Left ventricle myocardium superior (tissue), 1 donor: ENCODE data around the gene RBM6. TPM values are rescaled to one million over a fixed set of nuclear protein-coding genes. Genes with fewer than 3 reads are reported as not detected.
"Not testable (repeated sequence)": the region's sequence is repeated elsewhere in the genome, so short reads cannot be mapped to it uniquely, and the experiment has no call there.

ENCODE experiments used
- ATAC-seq: fragments of 200-7000 bp; cut with Tn5 transposase; one replicate; pipeline ENCODE4 v1.9.1; 2020; ENCODE audit warnings: mild to moderate bottlenecking, moderate library complexity
- DNase-seq: peaks from one replicate; pipeline ENCODE4 v3.0.0-alpha.2; 2020
- intact Hi-C: fragments of 100-400 bp; cut with micrococcal nuclease; formaldehyde crosslinking; loops from one replicate; pipeline ENCODE4 v1.11.0; 2022
- total RNA-seq: library from RNA; stranded (reverse); fragmentation: NEBNext Ultra II Directional; extraction: Animal tissue kit (Norgen Biotek cat#: 25700); gene quantifications from one replicate; pipeline ENCODE4 v1.2.1, GENCODE V29; 2021
- donor health status: DM: no; HTN: yes; CAD: no; lungs with severe emphysema.

The RBM6 gene
- total RNA-seq, 1 donor from 2014 or later: 48.4 TPM

DNA sequence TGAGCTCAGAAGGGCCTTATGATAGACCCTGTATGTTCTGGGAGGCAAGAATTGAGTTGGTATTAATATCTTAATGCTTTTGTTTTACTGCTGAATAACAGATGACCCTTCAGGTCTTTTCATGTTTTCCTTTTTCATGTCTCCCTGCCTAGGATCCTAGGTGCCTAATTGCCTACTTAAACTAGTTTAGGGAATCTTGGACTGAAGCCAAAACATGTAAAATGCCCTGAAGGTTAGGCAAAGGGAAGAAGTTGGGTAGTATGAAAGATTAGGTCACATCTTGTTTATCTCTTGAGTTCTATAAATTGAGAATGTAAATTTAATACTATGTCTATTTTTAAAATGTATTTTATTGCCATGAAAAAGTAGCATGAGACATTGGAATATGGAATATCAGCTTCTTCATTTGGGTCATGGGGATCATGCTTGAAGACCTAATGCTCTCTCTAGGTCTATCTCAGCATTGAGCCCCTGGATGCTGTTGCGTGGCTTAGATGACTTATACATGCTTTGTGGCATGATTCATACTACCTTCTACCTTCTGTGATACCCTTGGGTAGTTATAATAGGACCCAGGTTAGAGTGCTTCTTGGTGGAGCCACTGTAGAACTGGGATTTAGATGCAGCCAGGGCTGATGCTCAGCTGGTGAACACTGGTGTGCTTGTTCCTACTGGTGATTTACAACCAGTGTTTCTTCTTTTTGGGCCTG, 26.4 kb downstream of the RBM6 start:
- no peak for ATAC-seq
- DNase-seq: no peak
- intact Hi-C loops: no loop called here

DNA sequence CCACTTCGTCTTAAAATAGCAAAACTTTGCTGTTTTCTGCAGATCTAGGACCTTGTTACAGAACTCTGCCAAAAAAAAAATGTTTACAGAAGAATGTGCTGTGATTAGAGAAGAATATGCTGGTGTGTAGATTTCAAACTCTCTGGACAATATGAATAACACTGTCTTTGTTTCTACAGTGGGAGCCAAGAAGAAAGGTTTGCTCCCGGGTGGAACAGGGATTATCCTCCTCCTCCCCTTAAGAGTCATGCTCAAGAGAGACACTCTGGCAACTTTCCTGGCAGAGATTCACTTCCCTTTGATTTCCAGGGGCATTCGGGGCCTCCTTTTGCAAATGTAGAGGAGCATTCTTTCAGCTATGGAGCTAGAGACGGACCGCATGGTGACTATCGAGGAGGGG, 27.3 kb downstream of the RBM6 start:
- no peak for ATAC-seq
- intact Hi-C loops: no loop called here
- no peak for DNase-seq

DNA sequence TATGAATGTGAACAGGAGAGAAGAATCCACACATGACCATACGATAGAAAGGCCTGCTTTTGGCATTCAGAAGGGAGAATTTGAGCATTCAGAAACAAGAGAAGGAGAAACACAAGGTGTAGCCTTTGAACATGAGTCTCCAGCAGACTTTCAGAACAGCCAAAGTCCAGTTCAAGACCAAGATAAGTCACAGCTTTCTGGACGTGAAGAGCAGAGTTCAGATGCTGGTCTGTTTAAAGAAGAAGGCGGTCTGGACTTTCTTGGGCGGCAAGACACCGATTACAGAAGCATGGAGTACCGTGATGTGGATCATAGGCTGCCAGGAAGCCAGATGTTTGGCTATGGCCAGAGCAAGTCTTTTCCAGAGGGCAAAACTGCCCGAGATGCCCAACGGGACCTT, 28.4 kb downstream of the RBM6 start:
- no peak for ATAC-seq
- no peak for DNase-seq
- intact Hi-C loops: no loop called here

DNA sequence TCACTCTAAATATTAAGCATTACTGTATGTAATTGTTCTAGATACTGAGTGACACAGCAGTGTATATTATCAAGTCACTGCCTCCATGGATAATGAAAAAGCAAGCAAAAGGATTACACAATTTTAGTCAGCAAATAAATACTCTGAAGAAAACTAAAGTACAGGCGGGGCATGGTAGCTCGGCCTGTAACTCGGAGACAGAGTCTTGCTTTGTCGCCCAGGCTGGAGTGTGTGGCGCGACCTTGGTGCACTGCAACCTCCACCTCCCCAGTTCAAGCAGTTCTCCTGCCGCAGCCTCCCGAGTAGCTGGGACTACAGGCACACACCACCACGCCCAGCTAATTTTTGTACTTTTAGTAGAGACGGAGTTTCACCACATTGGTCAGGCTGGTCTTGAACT, 32.7 kb downstream of the RBM6 start:
- DNase-seq (no peak), ATAC-seq (no peak)
- intact Hi-C loops: no loop called here

DNA sequence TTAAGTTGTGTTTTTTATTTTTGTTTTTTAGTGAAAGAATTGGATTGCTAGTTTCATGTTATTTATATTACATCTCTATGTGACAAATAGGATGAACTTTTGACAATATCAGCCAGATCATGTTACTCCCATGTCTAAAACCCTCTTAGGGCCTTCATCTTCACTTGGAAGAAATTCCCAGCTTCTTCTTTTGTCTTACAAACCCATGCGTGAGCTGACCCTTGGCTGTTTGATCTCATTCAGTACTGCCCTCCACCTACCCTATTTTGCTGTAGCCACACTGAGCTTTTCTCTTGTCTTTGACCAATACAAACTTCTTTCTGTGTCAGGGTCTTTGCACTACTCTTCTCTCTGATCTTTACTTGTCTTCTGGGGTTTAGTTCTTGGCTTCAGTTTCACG, 37.0 kb downstream of the RBM6 start:
- intact Hi-C loops: no loop called here
- ATAC-seq: no peak
- no peak for DNase-seq

DNA sequence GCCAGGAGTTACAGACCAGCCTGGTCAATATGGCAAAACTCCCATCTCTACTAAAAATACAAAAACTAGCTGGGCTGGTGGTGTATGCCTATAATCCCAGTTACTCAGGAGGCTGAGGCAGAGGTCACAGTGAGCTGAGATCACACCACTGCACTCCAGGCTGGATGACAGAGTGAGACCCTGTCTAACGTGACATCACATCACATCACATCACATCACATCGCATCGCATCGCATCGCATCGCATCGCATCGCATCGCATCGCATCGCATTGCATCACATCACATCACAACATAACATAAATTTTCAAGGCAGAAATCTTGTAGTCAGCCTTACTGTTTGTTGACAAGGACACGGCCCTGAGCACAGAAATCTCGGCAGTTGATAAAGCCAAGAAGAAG, 44.4 kb downstream of the RBM6 start:
- no peak for ATAC-seq
- intact Hi-C loops: no loop called here
- DNase-seq: no peak

DNA sequence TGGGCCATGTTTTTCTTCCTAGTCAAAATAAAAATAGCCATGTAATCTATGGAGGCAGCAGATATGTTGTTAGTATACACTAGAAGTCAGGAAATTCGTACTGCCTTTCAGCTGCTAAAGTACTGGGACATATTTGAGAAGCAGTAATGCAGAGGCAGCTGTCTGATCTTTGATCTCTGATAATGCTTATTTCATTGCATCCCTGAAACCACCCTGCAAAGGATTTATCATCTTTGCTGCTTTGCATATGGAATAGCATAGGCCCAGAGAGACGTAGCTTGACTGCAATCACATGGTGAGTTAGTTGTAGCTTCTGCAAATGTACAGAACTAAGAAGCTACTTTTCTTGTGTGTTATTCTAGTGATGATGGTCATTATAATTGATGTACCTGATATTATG, 52.4 kb downstream of the RBM6 start:
- intact Hi-C loops: no loop called here
- DNase-seq: no peak
- ATAC-seq: no peak

DNA sequence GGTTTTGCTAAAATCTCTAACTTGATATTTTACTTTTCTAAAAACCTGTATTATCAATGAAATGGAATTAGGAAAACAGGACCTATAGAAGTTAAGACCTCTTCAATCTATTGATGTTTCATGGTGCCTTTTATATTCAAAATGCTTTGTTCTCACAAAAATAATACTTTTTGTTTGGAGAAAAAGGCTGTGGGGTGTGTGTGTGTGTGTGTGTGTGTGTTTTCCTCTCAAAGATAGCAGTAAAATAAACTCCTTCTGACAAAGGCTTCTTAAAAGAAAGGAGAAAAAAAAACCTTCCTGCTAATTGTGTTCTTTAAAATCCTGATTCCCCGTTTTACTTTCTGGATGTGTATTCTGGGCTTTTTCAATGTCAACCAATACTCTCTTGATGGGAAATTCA, 54.5 kb downstream of the RBM6 start:
- intact Hi-C loops: no loop called here
- DNase-seq: no peak
- ATAC-seq: no peak

DNA sequence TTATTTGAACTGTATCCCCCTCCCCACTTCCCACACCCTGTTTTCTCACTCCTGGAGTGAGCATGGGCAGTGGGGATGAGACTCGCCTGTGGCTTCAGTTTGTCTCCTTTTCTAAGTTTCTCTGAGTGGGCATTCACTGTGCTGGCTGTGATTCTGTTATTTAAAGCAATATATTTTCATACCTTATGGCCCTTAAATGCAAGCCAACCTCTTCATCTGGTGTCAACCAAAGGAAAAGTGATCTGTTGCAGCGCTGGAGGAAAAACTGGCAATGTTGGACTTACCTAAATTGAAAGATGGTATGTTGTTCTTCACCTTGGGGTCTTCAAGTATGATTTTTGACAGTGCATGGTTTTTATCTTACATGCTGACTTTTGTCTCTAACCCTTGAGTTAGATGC, 56.1 kb downstream of the RBM6 start:
- no peak for DNase-seq
- intact Hi-C loops: no loop called here
- ATAC-seq: no peak

DNA sequence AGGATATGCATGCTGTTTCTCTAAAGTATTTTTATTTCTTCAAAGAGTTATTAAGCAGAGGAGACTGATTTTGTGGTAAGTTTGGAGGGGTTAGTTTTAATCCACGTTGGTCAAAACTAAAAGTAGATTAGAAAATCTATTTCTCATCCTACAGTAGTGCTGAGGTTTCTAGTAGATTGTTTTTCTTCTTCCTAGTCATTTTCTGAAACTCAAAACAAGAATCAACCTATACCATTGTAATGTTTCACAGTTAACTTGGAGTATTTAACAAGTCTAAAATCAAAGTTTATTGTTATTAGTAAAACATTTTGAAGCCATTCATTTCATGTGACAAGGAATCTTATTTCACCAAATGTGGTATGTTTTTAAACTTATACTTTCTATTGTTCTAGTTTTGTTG, 57.9 kb downstream of the RBM6 start:
- intact Hi-C loops: no loop called here
- DNase-seq: no peak
- no peak for ATAC-seq

DNA sequence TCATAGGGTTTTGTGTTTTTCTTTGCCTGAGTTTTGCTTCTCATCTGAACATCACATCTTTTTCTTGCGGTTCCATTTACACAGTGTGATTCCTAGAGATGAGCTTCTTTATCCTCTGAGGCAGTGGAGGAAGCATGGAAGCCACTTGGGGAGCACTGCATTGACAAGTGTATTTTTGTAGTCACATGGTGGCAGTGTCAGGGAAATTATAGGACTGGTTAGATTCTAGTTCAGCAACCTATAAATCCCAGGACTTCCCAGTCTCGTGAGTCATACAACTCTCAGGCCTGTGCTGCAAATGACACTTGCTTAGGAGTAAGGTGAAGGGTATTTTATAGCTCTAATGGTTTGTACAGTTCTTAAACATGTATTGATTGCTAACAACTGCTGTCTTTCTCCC, 58.4 kb downstream of the RBM6 start:
- intact Hi-C loops: no loop called here

DNA sequence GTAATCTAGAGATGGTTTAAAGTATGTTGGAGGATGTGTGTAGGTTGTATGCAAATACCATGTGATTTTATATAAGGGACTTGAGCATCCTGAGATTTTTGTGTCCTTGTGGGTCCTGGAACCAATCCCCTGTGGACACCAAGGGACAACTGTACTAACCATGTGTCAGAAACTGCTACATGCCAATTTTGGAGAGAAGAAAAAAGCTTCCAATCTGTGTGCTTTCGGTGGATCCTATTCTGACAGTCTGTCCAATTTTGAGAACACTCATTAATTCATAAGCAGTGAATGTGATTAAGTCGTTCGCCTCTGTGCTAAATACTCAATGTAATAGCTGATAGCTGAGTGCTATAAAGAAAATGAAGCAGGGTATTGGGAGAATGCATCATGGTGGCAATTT, 61.6 kb downstream of the RBM6 start:
- intact Hi-C loops: no loop called here
- ATAC-seq (no peak), DNase-seq (no peak)

More for the DNA sequence above, 58.4 kb downstream of the RBM6 start:
- DNase-seq: no peak
- no peak for ATAC-seq

DNA sequence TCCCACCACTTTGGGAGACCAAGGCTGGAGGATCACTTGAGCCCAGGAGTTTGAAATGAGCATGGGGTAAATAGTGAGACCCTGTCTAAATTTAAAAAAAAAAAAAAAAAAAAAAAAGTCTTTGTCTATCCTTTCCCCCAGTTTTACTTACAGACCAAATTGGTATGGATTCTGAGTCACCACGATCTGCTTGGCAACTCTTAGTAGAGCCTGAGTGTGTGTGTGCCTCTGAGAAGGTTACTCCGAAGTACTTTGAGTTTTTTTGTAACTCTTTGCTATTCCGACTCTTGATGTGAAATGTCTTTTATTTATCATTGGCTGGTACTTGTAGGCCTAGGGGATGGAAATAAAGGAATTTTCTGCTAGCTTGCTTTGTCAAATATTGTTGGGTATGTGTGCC, 63.3 kb downstream of the RBM6 start:
- ATAC-seq (no peak), DNase-seq (no peak)
- intact Hi-C loops: no loop called here

DNA sequence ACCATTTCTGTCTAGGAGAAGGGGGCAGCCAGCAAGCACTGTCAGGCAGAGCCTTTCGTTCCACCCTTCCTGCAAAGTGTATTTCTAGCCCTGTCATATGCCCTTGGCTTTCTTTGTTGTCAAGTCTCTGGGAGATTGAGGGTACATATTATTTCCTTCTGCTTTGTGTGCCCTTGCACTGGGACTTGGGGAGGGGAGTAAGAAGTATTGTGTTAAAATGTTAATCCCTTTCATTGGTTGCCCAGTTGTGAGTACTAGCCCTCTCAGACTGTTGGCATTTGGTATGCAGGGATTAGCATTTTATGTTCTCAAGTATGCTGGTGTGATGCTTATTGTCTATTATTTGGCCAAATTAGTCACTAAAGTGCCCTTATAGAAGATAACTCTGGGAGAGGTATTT, 63.9 kb downstream of the RBM6 start:
- no peak for ATAC-seq
- intact Hi-C loops: no loop called here
- DNase-seq: no peak

DNA sequence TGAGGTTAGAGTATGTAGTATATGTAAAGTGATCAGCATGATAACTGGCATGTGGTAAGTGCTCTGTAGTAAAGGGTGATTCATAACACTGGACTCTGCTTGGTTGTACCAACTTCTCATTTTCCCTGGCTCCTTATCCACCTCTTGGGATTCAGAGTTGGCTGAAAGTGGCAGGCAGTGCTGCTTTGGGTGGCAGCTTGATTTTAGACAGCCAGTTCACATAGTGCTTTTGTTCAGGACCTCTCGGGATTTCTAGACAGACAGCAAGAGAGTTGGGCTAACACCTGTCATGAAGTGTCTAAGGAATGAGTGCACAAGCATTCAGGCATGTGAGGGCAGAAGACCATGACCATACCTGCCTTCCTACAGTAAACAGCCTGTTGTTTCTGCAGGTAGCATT, 69.0 kb downstream of the RBM6 start:
- no peak for DNase-seq
- intact Hi-C loops: no loop called here
- ATAC-seq: no peak

DNA sequence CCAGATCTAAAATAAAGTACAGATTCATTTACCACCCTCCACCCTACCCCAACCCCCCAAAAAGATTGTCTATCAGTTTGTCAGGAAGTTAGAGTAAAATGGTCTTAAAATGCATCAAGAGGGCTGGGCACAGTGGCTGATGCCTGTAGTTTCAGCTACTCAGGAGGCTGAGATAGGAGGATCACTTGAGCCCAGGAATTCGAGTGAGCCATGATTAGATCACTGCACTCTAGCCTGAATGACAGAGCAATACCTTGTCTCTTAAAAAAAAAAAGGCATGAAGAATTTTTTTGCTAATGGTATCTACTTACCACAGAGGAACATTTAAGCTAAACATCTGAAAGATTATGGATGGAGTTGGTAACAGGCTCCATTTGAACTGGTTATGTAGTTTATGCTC, 71.0 kb downstream of the RBM6 start:
- no peak for ATAC-seq
- no peak for DNase-seq
- intact Hi-C loops: no loop called here

DNA sequence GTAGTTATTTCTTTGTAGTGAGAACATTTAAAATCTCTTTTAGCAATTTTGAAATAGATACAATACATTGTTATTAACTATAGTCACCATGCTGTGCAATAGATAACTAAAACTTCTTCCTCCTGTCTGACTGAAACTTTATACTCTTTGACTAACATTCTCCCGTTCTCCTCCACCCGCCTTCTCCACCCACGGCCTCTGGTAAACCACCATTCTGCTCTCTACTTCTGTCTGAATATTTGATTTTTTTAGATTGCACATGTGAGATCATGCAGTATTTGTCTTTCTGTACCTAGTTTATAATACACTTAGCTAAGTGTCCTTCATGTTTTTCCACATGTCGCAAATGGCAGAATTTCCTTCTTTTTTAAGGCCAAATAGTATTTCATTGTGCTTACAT, 76.0 kb downstream of the RBM6 start:
- DNase-seq (no peak), ATAC-seq (no peak)
- intact Hi-C loops: no loop called here

DNA sequence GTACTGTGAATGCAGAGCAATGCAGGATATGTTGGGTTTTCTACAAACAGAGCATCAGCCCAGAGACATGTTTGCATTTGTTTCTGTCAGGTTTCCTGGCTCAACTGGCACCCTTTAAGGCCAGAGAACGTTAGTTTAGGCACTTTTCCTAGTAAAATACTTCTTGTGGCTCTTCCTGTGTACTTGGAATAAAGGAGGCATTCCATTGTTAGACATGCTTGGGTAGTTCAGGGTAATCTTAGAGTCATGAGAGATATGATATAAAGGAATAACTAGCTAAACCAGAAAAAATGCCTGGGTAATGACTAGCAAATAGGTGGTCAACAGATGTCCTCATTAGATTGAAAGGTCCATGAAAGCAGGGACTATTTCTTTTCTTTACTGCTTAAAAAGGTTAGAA, 88.4 kb downstream of the RBM6 start:
- intact Hi-C loops: no loop called here
- ATAC-seq (no peak), DNase-seq (no peak)

DNA sequence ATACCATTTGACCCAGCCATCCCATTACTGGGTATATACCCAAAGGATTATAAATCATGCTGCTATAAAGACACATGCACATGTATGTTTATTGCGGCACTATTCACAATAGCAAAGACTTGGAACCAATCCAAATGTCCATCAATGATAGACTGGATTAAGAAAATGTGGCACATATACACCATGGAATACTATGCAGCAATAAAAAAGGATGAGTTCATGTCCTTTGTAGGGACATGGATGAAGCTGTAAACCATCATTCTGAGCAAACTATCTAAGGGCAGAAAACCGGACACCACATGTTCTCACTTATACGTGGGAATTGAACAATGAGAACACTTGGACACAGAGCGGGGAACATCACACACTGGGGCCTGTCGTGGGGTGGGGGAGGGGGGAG, 91.3 kb downstream of the RBM6 start:
- intact Hi-C loops, ATAC-seq: not testable (repeated sequence)

DNA sequence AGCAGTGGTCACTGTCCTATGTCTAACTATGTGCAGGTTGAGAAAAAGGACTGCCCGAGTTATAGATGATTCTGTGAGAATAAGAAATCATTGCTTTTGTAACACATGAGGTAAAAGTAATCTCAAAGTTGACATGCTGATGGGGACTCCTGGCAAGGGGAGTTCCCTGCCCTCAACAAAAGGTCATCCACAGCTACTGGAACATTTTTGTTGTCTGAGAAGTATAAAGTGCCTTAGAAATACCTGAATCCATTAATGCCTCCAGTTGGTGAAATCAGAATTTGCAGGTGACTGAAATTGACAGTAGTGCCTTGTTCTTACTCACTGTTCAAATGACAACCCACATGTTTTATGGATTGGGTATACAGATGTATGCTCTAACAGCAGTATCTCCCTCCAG, 105.0 kb downstream of the RBM6 start:
- intact Hi-C loops: no loop called here
- DNase-seq (no peak), ATAC-seq (no peak)

More for the DNA sequence above, 91.3 kb downstream of the RBM6 start:
- not testable (repeated sequence) for DNase-seq

DNA sequence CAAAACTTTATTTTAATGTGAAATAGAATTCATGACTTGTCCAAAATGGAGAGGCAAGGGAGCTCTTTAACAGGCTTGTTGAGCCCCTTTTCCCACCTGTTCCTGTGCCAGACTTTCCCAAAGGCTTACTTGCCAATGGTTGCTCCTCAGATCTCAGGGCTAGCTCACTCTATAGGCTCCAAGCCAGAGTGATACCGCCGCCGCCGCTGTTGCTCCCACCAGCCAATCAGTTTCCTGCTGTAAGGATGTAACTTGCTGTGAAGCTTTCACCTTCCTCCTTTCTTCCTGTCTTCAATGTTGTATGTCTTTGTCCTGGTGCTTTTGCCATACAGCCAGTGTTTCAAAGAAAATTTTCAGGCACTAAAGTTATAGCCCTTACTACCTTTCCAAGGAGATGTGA, 107.5 kb downstream of the RBM6 start:
- ATAC-seq (no peak), DNase-seq (no peak)
- intact Hi-C loops: no loop called here

DNA sequence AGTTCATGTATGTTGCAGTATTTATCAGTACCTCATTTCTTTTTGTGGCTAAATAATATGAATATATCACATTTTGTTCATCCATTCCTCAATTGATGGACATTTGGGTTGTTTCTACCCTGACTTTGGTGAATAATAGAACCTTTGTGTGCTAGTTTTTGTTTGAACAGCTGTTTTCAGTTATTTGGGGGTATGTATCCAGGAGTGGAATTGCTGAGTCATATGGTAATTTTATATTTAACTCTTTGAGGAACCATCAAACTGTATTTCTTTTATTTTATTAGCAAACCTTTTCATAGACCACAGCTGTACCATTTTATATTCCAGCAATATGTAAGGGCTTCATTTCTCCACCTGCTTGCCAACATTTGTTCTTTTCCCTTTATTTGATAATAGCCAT, 110.4 kb downstream of the RBM6 start:
- ATAC-seq: no peak
- intact Hi-C loops: no loop called here
- no peak for DNase-seq
